ENCODE measurements around the gene TNF. TPM values are rescaled to one million over a fixed set of nuclear protein-coding genes. Genes with fewer than 3 reads are reported as not detected.
A peak's percentile ranks its signal among the peaks of the same experiment; 100 is the strongest.

The TNF gene
- total and polyA plus RNA-seq, 2 of the 13 experiments (the other 11 are each of a cell fraction or from before 2014, with no cell fraction given), result not detected

GRCh38 chr6:31588871-31589650, 13.7 kb downstream of the TNF start:
- Histone ChIP-seq H3K4me2 (ENCODE audit: low read depth, low read length) (peak overlapping the region; percentile 8; the same call in 1 of the 2 replicates), H4K20me1 (ENCODE audit: insufficient read depth, low read length) (no peaks in the 10 kb centered on the region), H3K4me3 (replicated peaks in 1 of 3; ENCODE audit: insufficient read depth in 1 of 3, low read depth in 2 of 3, low read length in 3 of 3) (no peak overlapping the region), H2AFZ (ENCODE audit: low read length) (peak overlapping the region; percentile 35), H3K9me3 (ENCODE audit: low read length) (no peaks in the 10 kb centered on the region), H3K27me3 (ENCODE audit: control insufficient read depth in 1 of 2, insufficient read depth in 2 of 2, low read length in 2 of 2) (peaks cover 7 to 36% of the 10 kb centered on the region in 2 experiments; a peak in 4 of 5 replicates), H3K79me2 (ENCODE audit: insufficient read depth, low read length) (no peaks in the 10 kb centered on the region), H3K4me1 (ENCODE audit: insufficient read depth, low read length) (no peaks in the 10 kb centered on the region), H3K9ac (ENCODE audit: insufficient read depth, low read depth, low read length) (no peak overlapping the region), H3K27ac (ENCODE audit: extremely low read length, insufficient read depth, low read length) (no peak overlapping the region), H3K36me3 (replicated peaks in 1 of 2; ENCODE audit: control insufficient read depth in 1 of 2, insufficient read depth in 2 of 2, low read length in 2 of 2) (no peaks in the 10 kb centered on the region)
- 11% methylated on average over 9 of the region's 9 CpGs for WGBS (ENCODE audit: low lambda C conversion rate)
- FAIRE-seq, result no peak
- no peak for DNase-seq (ENCODE audit: low spot score)
- in situ Hi-C loops (cut with HindIII; ENCODE audit: extremely low pct_ligation_motif_present, low pct_unique_long_range_greater_than_20kb), result loop anchor here (5.0 kb wide), 1 partner anchor 97 kb away; no protein-coding TSS in a partner anchor
- intact Hi-C loops (cut with micrococcal nuclease; ENCODE audit: unreplicated experiment), result loop anchor here (5.0 kb wide), 1 partner anchor 1142 kb away; no protein-coding TSS in a partner anchor
- TF ChIP-seq ZBTB39 (CRISPR knock-in tag; IDR thresholded peaks at IDR 0.05) (no peak), CAMTA2 (CRISPR knock-in tag; IDR thresholded peaks at IDR 0.05; ENCODE audit: borderline replicate concordance) (no peak), BCLAF1 (IDR thresholded peaks at IDR 0.05) (no peak)
- ChIA-PET CTCF (ENCODE audit: low intra/inter-chr PET ratio, low total read pairs) (no interaction called here), POLR2A (no interaction called here)
- peak; percentile 63 for ATAC-seq
- no TSS peak for BruUV-seq (replicated peaks)
